Measurements from ENCODE around the gene SUPT4H1. TPM values are rescaled to one million over a fixed set of nuclear protein-coding genes. Genes with fewer than 3 reads are reported as not detected.

Gene SUPT4H1
- total RNA-seq, 1 donor from 2014 or later, result 55.2 TPM

DNA sequence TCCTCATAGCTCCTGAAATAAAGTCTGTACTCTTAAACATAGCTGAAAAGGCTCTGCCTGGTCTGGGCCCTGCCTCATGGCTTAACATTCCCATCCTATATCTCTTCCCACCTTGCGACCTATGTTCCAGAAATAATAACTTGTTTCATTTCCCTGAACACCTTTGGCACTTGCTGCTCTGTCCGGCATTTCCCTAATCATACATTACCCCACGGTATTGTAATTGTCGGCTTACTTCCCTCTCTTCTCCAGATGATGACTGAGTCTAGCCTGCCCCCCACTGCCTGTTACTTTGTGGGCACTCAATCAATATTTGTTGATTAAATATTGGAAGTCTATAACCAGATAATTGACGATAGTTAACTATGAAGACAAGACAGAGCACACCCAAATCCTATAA lies 23.3 kb upstream of the SUPT4H1 start:
- Histone ChIP-seq H3K36me3 (peaks cover 5% of the 10 kb centered on the region), H3K4me3 (no peak overlapping the region), H3K9me3 (replicated peaks) (no peaks in the 10 kb centered on the region), H3K27ac (replicated peaks) (no peak overlapping the region), H3K27me3 (ENCODE audit: low read depth) (no peaks in the 10 kb centered on the region), H3K4me1 (no peaks in the 10 kb centered on the region)
- intact Hi-C loops (cut with micrococcal nuclease), result no loop called here
- TF ChIP-seq, protein P1, sequence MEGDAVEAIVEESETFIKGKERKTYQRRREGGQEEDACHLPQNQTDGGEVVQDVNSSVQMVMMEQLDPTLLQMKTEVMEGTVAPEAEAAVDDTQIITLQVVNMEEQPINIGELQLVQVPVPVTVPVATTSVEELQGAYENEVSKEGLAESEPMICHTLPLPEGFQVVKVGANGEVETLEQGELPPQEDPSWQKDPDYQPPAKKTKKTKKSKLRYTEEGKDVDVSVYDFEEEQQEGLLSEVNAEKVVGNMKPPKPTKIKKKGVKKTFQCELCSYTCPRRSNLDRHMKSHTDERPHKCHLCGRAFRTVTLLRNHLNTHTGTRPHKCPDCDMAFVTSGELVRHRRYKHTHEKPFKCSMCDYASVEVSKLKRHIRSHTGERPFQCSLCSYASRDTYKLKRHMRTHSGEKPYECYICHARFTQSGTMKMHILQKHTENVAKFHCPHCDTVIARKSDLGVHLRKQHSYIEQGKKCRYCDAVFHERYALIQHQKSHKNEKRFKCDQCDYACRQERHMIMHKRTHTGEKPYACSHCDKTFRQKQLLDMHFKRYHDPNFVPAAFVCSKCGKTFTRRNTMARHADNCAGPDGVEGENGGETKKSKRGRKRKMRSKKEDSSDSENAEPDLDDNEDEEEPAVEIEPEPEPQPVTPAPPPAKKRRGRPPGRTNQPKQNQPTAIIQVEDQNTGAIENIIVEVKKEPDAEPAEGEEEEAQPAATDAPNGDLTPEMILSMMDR (IDR thresholded peaks at IDR 0.05; ENCODE audit: borderline replicate concordance), result no peak
- DNase-seq, result no peak

DNA sequence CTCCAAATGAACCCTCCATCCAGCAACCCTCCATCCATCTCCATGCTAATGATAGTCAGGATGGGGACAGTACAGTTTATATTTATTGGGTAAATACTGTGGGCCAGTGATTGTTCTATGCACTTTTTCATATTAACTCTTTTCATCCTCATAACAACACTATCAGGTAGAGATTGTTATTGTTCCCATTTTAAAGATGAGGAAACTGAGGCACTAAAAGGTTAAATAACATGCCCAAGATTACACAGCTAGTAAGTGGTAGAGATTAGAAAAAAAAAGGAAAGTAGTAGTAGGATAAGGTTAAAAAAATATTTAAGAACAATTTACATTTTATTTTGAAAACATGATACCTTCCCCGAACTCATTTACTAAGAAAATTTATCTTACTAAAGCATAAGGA lies 21.9 kb upstream of the SUPT4H1 start:
- DNase-seq, result no peak
- TF ChIP-seq, protein P1 (IDR thresholded peaks at IDR 0.05; ENCODE audit: borderline replicate concordance), result no peak
- Histone ChIP-seq H3K27me3 (ENCODE audit: low read depth) (no peaks in the 10 kb centered on the region), H3K27ac (replicated peaks) (no peak overlapping the region), H3K9me3 (replicated peaks) (no peaks in the 10 kb centered on the region), H3K4me1 (no peaks in the 10 kb centered on the region), H3K4me3 (no peak overlapping the region), H3K36me3 (peaks cover 5% of the 10 kb centered on the region)
- intact Hi-C loops (cut with micrococcal nuclease), result no loop called here

DNA sequence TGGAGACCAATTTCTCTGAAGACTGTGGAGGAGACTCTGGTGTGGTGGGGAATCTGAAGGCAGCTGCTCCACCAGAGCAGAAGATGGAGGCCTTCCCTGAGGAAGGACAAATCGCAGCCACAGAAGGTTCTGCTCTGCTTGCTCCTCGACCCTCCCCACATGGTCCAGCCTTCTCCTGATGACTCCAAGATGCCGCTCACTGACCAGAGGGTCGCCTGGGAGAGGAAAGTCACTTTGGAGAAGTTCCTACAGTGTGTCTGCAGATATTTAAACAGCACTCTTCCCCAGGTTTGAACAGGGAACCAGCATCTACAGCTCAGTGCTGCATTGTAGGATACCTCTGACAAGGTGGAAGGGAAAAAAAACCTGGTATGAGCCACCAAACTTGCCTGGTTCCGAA lies 21.0 kb upstream of the SUPT4H1 start:
- intact Hi-C loops (cut with micrococcal nuclease), result no loop called here
- H3K36me3 ChIP-seq, result peaks cover 5% of the 10 kb centered on the region

DNA sequence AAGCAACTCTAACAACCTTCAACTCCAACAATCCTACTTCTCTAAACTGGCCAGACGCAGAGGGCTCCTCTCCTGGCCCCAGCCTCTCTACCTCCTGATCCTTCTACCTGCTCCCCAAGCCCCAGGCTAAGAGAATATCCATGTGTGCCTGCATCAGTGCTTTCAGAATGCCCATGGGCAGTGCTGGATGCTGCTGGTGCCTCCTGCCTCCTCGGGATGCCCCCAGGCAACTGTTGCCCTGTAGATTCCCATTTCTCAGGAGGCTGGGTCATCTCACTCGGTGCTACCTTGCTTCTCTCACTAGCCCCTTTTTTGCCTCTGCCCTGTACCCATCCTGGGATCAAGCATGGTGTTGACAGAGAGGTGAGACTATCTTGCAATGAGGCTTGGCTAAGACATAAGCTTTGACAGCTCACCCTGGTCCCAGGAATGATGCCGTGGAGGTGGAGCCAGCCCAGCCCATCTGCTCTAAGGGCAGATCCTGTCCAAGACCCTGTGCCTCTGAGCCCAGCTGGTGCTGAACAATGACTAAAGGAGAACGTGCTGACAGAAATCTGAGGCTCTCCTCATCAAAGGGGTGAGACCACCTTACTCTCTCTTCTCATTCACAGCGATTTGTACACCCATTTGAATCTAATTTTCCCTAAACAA lies 19.4 kb upstream of the SUPT4H1 start:
- intact Hi-C loops (cut with micrococcal nuclease), result no loop called here

More for the DNA sequence above, 21.0 kb upstream of the SUPT4H1 start:
- H3K4me3 ChIP-seq, result no peak overlapping the region
- H3K9me3 ChIP-seq (replicated peaks), result no peaks in the 10 kb centered on the region
- H3K27me3 ChIP-seq (ENCODE audit: low read depth), result no peaks in the 10 kb centered on the region
- H3K4me1 ChIP-seq, result no peaks in the 10 kb centered on the region
- no peak for DNase-seq
- TF ChIP-seq, protein P1 (IDR thresholded peaks at IDR 0.05; ENCODE audit: borderline replicate concordance), result no peak
- no peak overlapping the region for H3K27ac ChIP-seq (replicated peaks)

DNA sequence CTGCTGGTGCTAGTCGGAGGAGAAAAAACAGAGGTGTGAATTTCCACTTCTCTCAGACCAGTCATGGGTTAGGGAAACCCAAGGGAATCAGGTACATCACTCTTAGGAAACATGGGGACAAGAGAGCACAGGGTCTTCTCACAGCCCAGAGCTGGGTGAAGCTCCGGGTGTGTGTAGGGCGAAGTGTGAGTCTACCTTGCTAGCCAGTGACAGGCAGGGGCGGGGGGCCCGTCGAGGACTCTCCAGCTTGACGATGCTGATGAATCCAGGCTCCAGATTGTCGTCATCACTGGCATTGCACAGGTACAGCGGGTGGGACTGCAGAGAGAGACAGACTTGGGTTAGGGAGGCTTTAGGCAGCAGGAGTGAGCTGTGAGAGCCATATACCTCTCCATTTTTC lies 18.7 kb upstream of the SUPT4H1 start:
- intact Hi-C loops (cut with micrococcal nuclease), result no loop called here
- DNase-seq, result no peak
- H3K4me3 ChIP-seq, result no peak overlapping the region
- peaks cover 5% of the 10 kb centered on the region for H3K36me3 ChIP-seq
- TF ChIP-seq, protein P1 (IDR thresholded peaks at IDR 0.05; ENCODE audit: borderline replicate concordance), result no peak
- no peaks in the 10 kb centered on the region for H3K9me3 ChIP-seq (replicated peaks)
- H3K4me1 ChIP-seq, result no peaks in the 10 kb centered on the region
- no peak overlapping the region for H3K27ac ChIP-seq (replicated peaks)
- no peaks in the 10 kb centered on the region for H3K27me3 ChIP-seq (ENCODE audit: low read depth)

More for the DNA sequence above, 19.4 kb upstream of the SUPT4H1 start:
- H3K4me1 ChIP-seq, result no peaks in the 10 kb centered on the region
- H3K27me3 ChIP-seq (ENCODE audit: low read depth), result no peaks in the 10 kb centered on the region
- H3K36me3 ChIP-seq, result peaks cover 5% of the 10 kb centered on the region
- H3K9me3 ChIP-seq (replicated peaks), result no peaks in the 10 kb centered on the region
- TF ChIP-seq, protein P1 (IDR thresholded peaks at IDR 0.05; ENCODE audit: borderline replicate concordance), result no peak
- no peak overlapping the region for H3K4me3 ChIP-seq
- no peak for DNase-seq
- H3K27ac ChIP-seq (replicated peaks), result no peak overlapping the region
